NK-92 treated with Interleukin-12 subunit alpha and Interleukin-12 subunit beta, amount 100 ng/mL, for 24 hours (cell line): ENCODE data around the gene MEGF8.
A peak's percentile ranks its signal among the peaks of the same experiment; 100 is the strongest.

Experiments
- DNase-seq: peaks from one replicate; lab custom pipeline; 2025; lab: John Stamatoyannopoulos, UW

MEGF8 gene

GRCh38 chr19:42287017-42287826, 38.2 kb upstream of the MEGF8 start:
- no peak for DNase-seq

- DNase-seq: no peak
Observed at GRCh38 chr19:42287827-42288107, 37.7 kb upstream of the MEGF8 start.

GRCh38 chr19:42288387-42288786, 37.0 kb upstream of the MEGF8 start:
- no peak for DNase-seq

GRCh38 chr19:42288881-42289555, 36.4 kb upstream of the MEGF8 start:
- DNase-seq: no peak

GRCh38 chr19:42289556-42290041, 35.8 kb upstream of the MEGF8 start:
- DNase-seq: no peak

GRCh38 chr19:42290136-42290522, 35.3 kb upstream of the MEGF8 start:
- no peak for DNase-seq

- DNase-seq: no peak
Observed at GRCh38 chr19:42290523-42291434, 34.7 kb upstream of the MEGF8 start.

GRCh38 chr19:42291435-42291810, 34.0 kb upstream of the MEGF8 start:
- DNase-seq: no peak

- no peak for DNase-seq
Observed at GRCh38 chr19:42292042-42292960, 33.1 kb upstream of the MEGF8 start.

- DNase-seq: no peak
Observed at GRCh38 chr19:42292963-42293362, 32.5 kb upstream of the MEGF8 start.

GRCh38 chr19:42293540-42293939, 31.9 kb upstream of the MEGF8 start:
- DNase-seq: no peak

- no peak for DNase-seq
Observed at GRCh38 chr19:42293948-42294347, 31.5 kb upstream of the MEGF8 start.

- no peak for DNase-seq
Observed at GRCh38 chr19:42294471-42295137, 30.8 kb upstream of the MEGF8 start.

GRCh38 chr19:42295342-42295741, 30.1 kb upstream of the MEGF8 start:
- DNase-seq: no peak

GRCh38 chr19:42295831-42296525, 29.5 kb upstream of the MEGF8 start:
- DNase-seq: peak; percentile 65

GRCh38 chr19:42297039-42297438, 28.4 kb upstream of the MEGF8 start:
- DNase-seq: no peak

- DNase-seq: no peak
Observed at GRCh38 chr19:42301646-42302203, 23.7 kb upstream of the MEGF8 start, which contains the start of gene PRR19. Gene PRR19, plus strand, starts transcription at chr19:42302132. Its CDS starts 7,453 bp downstream, at chr19:42309585.

- no peak for DNase-seq
Observed at GRCh38 chr19:42303101-42303464, 22.4 kb upstream of the MEGF8 start.

GRCh38 chr19:42303876-42304275, 21.6 kb upstream of the MEGF8 start:
- DNase-seq: no peak

GRCh38 chr19:42306646-42307045, 18.8 kb upstream of the MEGF8 start:
- no peak for DNase-seq
